ENCODE measurements around the gene MED25.

DNA sequence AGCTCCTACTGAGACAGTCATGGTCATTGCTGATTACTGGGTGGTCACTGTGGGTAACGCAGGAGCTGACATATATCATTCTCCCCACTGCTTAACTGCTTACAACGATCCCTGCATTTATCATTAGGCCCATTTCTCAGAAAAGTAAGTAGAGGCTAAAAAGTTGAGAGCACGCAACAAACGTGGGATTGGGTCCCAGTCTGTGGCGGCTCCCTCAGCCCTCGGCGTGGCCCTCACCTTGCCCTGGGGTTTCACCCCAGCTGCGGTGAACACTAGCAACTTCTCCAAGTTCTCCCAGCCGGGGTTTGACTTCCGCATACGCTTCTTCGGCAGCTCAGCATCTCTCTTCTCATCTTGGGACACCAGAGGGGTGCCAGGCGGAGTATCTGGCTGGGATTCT lies 46.8 kb downstream of the MED25 start:
- TF ChIP-seq ISL1 (CRISPR knock-in tag; IDR thresholded peaks at IDR 0.05) (no peak), CSDC2 (CRISPR knock-in tag; IDR thresholded peaks at IDR 0.05) (no peak), CSRNP3 (CRISPR knock-in tag; IDR thresholded peaks at IDR 0.05) (no peak), RARB (CRISPR knock-in tag; IDR thresholded peaks at IDR 0.05) (no peak), ESRRG (CRISPR knock-in tag; IDR thresholded peaks at IDR 0.05) (no peak)
- TF ChIP-seq, protein P1, sequence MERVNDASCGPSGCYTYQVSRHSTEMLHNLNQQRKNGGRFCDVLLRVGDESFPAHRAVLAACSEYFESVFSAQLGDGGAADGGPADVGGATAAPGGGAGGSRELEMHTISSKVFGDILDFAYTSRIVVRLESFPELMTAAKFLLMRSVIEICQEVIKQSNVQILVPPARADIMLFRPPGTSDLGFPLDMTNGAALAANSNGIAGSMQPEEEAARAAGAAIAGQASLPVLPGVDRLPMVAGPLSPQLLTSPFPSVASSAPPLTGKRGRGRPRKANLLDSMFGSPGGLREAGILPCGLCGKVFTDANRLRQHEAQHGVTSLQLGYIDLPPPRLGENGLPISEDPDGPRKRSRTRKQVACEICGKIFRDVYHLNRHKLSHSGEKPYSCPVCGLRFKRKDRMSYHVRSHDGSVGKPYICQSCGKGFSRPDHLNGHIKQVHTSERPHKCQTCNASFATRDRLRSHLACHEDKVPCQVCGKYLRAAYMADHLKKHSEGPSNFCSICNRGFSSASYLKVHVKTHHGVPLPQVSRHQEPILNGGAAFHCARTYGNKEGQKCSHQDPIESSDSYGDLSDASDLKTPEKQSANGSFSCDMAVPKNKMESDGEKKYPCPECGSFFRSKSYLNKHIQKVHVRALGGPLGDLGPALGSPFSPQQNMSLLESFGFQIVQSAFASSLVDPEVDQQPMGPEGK (CRISPR knock-in tag; IDR thresholded peaks at IDR 0.05; ENCODE audit: borderline replicate concordance): no peak
- TF ChIP-seq, protein P2, sequence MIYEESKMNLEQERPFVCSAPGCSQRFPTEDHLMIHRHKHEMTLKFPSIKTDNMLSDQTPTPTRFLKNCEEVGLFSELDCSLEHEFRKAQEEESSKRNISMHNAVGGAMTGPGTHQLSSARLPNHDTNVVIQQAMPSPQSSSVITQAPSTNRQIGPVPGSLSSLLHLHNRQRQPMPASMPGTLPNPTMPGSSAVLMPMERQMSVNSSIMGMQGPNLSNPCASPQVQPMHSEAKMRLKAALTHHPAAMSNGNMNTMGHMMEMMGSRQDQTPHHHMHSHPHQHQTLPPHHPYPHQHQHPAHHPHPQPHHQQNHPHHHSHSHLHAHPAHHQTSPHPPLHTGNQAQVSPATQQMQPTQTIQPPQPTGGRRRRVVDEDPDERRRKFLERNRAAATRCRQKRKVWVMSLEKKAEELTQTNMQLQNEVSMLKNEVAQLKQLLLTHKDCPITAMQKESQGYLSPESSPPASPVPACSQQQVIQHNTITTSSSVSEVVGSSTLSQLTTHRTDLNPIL (CRISPR knock-in tag; IDR thresholded peaks at IDR 0.05; ENCODE audit: low read depth): no peak
